Mucosa of descending colon (tissue), 3 donors: ENCODE results near the gene STMN3. TPM values are rescaled to one million over a fixed set of nuclear protein-coding genes. Genes with fewer than 3 reads are reported as not detected.

ENCODE experiments used
- ATAC-seq: fragments of 200-7000 bp; cut with Tn5 transposase; one replicate; pipeline ENCODE4 v1.9.1; 2020; ENCODE audit warnings: mild to moderate bottlenecking, moderate library complexity
- DNase-seq, 3 donors: peaks; one replicate each; pipeline ENCODE4 v3.0.0-alpha.2; 2020
- H3K36me3 ChIP-seq: fragments of 200-600 bp; one replicate; pipeline ENCODE4 v1.8.0; 2021; ENCODE audit warnings: low read depth, mild to moderate bottlenecking
- H3K4me1 ChIP-seq: fragments of 200-600 bp; one replicate; pipeline ENCODE4 v1.8.0; 2021; ENCODE audit warnings: low read depth, mild to moderate bottlenecking
- H3K4me3 ChIP-seq: fragments of 200-600 bp; one replicate; pipeline ENCODE4 v1.8.0; 2021; ENCODE audit warnings: mild to moderate bottlenecking
- H3K9me3 ChIP-seq: fragments of 200-600 bp; one replicate; pipeline ENCODE4 v1.8.0; 2021; ENCODE audit warnings: mild to moderate bottlenecking
- intact Hi-C, 2 donors: fragments of 100-400 bp; cut with DNase I in 1 of 2; cut with micrococcal nuclease in 1 of 2; formaldehyde crosslinking; loops; one replicate each; pipeline versions ENCODE4 v1.11.0 to v1.11.1; 2022; cut with DNase I, micrococcal nuclease
- total RNA-seq, 3 donors: library from RNA; stranded (reverse); fragmentation: NEBNext Ultra II Directional in 2 of 3; extraction: Animal tissue kit (Norgen Biotek cat#: 25700) in 2 of 3; gene quantifications; one replicate each; pipeline versions ENCODE4 v1.2.1 to v1.2.4, GENCODE V29; 2021 to 2023
- TF ChIP-seq, protein P1 (sequence below): fragments of 200-600 bp; IDR thresholded peaks from one replicate; pipeline ENCODE4 v1.8.0; 2022; ENCODE audit warnings: antibody characterized with exemption, mild to moderate bottlenecking
- donor health status: DM: no; HTN: no; CAD: no; lungs with moderate emphysema.
- donor health status: DM: no; HTN: no; CAD: no.
- donor health status: DM: no; HTN: yes; CAD: no.

Gene STMN3
- total RNA-seq, 3 donors from 2014 or later: 2.7 to 19.7 (median 6.7) TPM

DNA sequence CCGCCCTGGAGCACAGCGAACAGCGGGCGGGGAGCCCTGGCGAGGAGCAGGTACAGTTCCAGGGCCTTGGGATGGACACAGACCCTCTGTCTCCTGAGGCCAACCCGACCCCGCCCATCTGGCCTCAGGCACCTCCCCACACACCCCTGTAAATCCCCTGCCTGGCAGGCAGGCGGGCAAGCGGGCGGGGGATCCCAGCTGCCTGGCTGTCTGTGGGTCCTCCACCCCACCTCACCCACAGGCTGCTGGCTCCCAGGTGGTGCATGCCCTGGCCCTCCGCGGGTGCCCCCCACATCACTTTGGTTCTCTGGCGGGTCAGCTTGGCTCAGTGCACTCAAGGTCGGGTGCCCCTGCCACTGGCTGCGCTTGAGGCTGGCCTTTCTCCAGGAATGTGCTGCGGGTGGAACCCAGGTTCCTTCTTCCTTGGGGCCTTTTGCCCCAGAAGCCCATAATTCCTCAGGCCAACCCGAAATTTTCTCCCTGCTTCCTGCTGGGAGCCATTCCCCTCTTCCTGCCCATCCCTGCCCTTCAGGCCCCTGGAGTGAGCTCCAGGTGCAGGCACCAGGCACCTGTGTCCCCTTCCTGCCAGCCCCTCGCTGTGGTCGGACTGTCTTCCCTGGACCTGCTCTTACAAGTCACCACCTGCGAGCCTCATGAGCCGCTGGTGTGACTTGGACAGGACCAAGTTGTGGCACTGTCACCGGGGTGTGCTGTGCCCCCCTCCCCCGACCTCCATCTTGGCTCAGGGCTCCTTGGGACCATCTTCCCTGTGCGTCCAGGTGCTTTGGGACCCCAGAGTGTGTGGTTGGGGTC, 37.9 kb upstream of the STMN3 start:
- H3K4me1 ChIP-seq: peaks cover 51% of the 10 kb centered on the region
- intact Hi-C loops: no loop called here
- H3K36me3 ChIP-seq: no peaks in the 10 kb centered on the region
- DNase-seq: peak in 2 of 3 donors; percentile 50 to 70
- H3K9me3 ChIP-seq: no peaks in the 10 kb centered on the region
- peak; percentile 16 for ATAC-seq
- H3K4me3 ChIP-seq: no peak overlapping the region
- TF ChIP-seq, protein P1, sequence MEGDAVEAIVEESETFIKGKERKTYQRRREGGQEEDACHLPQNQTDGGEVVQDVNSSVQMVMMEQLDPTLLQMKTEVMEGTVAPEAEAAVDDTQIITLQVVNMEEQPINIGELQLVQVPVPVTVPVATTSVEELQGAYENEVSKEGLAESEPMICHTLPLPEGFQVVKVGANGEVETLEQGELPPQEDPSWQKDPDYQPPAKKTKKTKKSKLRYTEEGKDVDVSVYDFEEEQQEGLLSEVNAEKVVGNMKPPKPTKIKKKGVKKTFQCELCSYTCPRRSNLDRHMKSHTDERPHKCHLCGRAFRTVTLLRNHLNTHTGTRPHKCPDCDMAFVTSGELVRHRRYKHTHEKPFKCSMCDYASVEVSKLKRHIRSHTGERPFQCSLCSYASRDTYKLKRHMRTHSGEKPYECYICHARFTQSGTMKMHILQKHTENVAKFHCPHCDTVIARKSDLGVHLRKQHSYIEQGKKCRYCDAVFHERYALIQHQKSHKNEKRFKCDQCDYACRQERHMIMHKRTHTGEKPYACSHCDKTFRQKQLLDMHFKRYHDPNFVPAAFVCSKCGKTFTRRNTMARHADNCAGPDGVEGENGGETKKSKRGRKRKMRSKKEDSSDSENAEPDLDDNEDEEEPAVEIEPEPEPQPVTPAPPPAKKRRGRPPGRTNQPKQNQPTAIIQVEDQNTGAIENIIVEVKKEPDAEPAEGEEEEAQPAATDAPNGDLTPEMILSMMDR: no peak

DNA sequence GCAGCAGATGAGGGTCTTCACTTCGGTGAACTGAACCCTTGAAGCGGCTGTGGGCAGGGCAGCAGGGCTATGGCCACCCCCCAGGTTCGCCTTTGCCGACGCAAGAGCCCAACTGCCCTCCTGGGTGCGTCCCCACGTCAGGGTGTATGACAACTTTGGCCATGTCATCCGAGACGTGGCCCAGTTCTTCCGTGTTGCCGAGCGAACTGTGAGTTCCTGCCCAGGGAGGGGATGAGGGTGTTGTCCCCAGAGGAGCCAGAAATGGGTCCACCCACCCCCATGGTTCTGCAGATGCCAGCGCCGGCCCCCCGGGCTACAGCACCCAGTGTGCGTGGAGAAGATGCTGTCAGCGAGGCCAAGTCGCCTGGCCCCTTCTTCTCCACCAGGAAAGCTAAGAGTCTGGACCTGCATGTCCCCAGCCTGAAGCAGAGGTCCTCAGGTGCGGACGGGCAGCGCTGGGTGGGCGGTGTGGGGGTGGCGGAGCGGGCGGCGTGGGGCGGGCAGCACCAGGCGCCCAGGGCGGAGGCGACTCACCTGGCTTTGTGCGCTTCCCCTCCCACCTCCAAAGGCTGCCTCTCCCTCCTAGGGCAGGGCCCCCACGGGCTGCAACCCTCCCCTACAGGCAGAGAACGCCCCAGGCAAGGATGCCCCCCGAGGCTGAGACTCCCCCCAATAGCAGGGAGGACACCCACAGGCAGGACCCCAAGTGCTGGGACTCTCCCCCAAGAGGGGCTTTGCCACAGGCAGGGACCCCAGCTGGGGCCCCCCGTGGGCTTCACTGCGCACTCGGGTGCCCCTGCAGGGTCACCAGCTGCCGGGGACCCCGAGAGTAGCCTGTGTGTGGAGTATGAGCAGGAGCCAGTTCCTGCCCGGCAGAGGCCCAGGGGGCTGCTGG, 37.0 kb upstream of the STMN3 start:
- Histone ChIP-seq H3K36me3 (no peaks in the 10 kb centered on the region), H3K4me3 (no peak overlapping the region), H3K4me1 (peaks cover 49% of the 10 kb centered on the region), H3K9me3 (no peaks in the 10 kb centered on the region)
- TF ChIP-seq, protein P1: no peak
- DNase-seq (peak in 1 of 3 donors; percentile 68), ATAC-seq (peak; percentile 39)
- intact Hi-C loops: no loop called here

DNA sequence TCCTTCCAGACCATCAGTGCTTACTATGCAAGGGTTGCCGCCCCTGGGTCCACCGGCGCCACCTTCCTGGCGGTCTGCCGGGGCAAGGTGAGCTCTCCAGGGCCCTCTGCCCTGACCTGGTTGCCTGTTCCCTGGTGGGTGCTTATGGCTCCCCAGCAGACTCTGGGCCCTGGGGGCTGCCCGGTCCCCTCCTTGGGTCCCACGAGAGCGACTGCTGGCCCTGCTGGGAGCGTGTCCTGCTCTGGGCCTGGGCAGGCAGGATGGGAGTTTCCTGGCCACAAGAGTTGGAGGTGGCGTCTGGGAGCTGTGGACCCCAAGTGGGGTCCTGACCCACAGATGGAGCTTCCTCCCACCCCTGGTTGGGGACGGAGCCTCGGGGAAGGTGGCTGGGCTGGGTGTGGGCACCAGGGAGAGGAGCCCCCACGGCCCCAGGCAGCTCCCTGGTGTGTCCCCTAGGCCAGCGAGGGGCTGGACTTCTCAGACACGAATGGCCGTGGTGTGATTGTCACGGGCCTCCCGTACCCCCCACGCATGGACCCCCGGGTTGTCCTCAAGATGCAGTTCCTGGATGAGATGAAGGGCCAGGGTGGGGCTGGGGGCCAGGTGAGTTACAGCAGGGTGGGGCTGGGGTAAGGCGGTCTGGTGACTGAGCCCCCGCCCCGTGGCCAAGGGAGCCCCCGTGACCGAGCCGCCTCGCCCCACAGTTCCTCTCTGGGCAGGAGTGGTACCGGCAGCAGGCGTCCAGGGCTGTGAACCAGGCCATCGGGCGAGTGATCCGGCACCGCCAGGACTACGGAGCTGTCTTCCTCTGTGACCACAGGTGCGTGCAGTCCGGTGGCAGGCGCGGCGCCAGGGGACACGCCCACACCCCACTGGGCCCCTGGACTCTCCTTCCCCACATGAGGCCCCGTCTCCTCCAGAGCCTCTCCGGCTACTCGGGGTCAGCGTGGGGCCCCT, 36.1 kb upstream of the STMN3 start:
- ATAC-seq (peak; percentile 26), DNase-seq (peak in 2 of 3 donors; percentile 57 to 77)

DNA sequence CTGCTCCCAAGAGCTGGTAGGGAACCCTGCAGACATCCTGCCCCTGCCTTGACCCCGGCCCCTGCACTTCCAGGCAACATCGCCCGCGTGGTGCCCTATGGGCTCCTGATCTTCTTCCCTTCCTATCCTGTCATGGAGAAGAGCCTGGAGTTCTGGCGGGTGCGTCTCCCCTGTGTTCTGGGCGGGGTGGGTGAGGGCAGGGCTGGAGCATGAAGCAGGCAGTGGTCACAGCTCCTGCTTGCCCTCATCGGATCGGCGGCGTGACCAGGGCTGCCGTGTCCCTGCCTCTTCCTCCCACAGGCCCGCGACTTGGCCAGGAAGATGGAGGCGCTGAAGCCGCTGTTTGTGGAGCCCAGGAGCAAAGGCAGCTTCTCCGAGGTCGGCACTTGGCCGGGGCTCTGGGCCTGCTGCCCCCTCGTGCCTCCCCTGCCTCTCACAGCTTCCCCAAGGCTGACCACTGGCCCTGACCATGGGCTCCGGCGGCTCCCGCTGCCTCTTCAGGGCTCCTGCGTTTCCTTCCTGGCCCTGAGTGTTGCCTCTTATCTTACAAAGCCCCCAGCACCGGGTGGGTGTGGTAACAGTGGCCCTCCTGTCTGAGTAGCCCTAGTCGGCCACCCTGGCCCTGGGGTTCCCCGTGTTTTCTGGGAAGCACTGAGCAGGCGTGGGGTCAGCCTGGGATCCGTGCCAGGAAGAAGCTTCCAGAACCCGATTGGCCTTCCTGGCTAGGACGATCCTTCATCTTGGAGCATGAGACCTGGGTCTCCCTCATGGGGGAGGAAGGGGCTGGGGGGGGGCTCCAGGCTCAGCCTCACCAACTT, 35.2 kb upstream of the STMN3 start:
- ATAC-seq: no peak
- TF ChIP-seq, protein P1: no peak
- Histone ChIP-seq H3K4me1 (peaks cover 49% of the 10 kb centered on the region), H3K36me3 (no peaks in the 10 kb centered on the region), H3K4me3 (no peak overlapping the region), H3K9me3 (no peaks in the 10 kb centered on the region)
- DNase-seq: peak in 1 of 3 donors; percentile 56
- intact Hi-C loops: no loop called here

More for the DNA sequence above, 36.1 kb upstream of the STMN3 start:
- intact Hi-C loops: no loop called here
- TF ChIP-seq, protein P1: no peak
- Histone ChIP-seq H3K4me1 (peaks cover 49% of the 10 kb centered on the region), H3K4me3 (no peak overlapping the region), H3K36me3 (no peaks in the 10 kb centered on the region), H3K9me3 (no peaks in the 10 kb centered on the region)
